GM12878 (cell line): ENCODE data around the gene ITGA11. TPM values are rescaled to one million over a fixed set of nuclear protein-coding genes. Genes with fewer than 3 reads are reported as not detected.

Source experiments
- ATAC-seq: fragments of 200-7000 bp; cut with Tn5 transposase; 3 replicates; pipeline ENCODE4 v1.9.1; 2020; ENCODE audit warnings: mild to moderate bottlenecking, moderate library complexity
- BruUV-seq: library from RNA; stranded (reverse); fragments of 400-500 nt; replicated peaks from 2 replicates; lab custom pipeline; 2021; lab: Mats Ljungman, UMichigan
- CTCF ChIA-PET: fragments of 300-600 bp; sonication (Branson Sonifier 250); formaldehyde crosslinking; extraction: SDS; loops from one replicate; lab custom pipeline; 2021; ENCODE audit warnings: inconsistent platforms; lab: Yijun Ruan, JAX
- POLR2A ChIA-PET: fragments of 350-600 bp; formaldehyde crosslinking; extraction: SDS; loops from one replicate; lab custom pipeline; 2021; ENCODE audit warnings: inconsistent platforms; lab: Charles Lee
- RAD21 ChIA-PET: fragments of 300-600 bp; sonication (Branson Sonifier 250); formaldehyde crosslinking; loops from one replicate; lab custom pipeline; 2023; ENCODE audit warnings: antibody characterized with exemption; ENCODE audit not compliant: unreplicated experiment; lab: Charles Lee
- SMC1A ChIA-PET: fragments of 300-600 bp; sonication (Branson Sonifier 250); formaldehyde crosslinking; loops from one replicate; lab custom pipeline; 2023; ENCODE audit not compliant: unreplicated experiment, uncharacterized antibody; lab: Charles Lee
- DNase-seq: peaks from one replicate; pipeline ENCODE4 v3.0.0-alpha.2; 2011; ENCODE audit warnings: low read depth, low spot score
- FAIRE-seq: peaks from 3 replicates; lab custom pipeline; 2011; peaks lifted over from hg19 to GRCh38; lab: Jason Lieb, UNC
- H2AFZ ChIP-seq: 2 replicates; pipeline ENCODE4 v1.6.0; 2011; ENCODE audit warnings: low read depth, low read length, control low read depth; ENCODE audit not compliant: control insufficient read depth
- H3K27ac ChIP-seq: 2 replicates; pipeline ENCODE4 v1.5.1; 2011; ENCODE audit warnings: control low read depth; ENCODE audit not compliant: control insufficient read depth, insufficient read depth
- H3K27me3 ChIP-seq, 2 experiments: replicated peaks in 1 of 2; 2 replicates each; pipeline versions ENCODE4 v1.6.0 to v1.6.1; 2011; ENCODE audit warnings: low read length in 1 of 2; ENCODE audit not compliant: control insufficient read depth in 2 of 2, insufficient read depth in 2 of 2
- H3K36me3 ChIP-seq, 2 experiments: 2 replicates each; pipeline ENCODE4 v1.5.1; 2011; ENCODE audit warnings: low read length in 1 of 2; ENCODE audit not compliant: control insufficient read depth in 2 of 2, insufficient read depth in 2 of 2
- H3K4me1 ChIP-seq: 2 replicates; pipeline ENCODE4 v1.6.1; 2011; ENCODE audit warnings: mild to moderate bottlenecking, low read length, moderate library complexity, mixed read lengths; ENCODE audit not compliant: control insufficient read depth, insufficient read depth
- H3K4me2 ChIP-seq: 2 replicates; pipeline ENCODE4 v1.6.0; 2011; ENCODE audit warnings: control low read depth; ENCODE audit not compliant: control insufficient read depth, insufficient read depth
- H3K4me3 ChIP-seq: fragments of 200-600 bp; sonication (generic); 2 replicates; pipeline ENCODE4 v1.5.1; 2016
- H3K79me2 ChIP-seq: 2 replicates; pipeline ENCODE4 v1.6.0; 2011; ENCODE audit warnings: low read length; ENCODE audit not compliant: control insufficient read depth, insufficient read depth
- H3K9ac ChIP-seq: 2 replicates; pipeline ENCODE4 v1.8.0; 2011; ENCODE audit warnings: low read length, control low read depth, mixed read lengths; ENCODE audit not compliant: control insufficient read depth, insufficient read depth
- H3K9me3 ChIP-seq: replicated peaks from 3 replicates; pipeline ENCODE4 v1.5.1; 2011; ENCODE audit warnings: mild to moderate bottlenecking, low read length; ENCODE audit not compliant: control insufficient read depth, insufficient read depth
- H4K20me1 ChIP-seq: 2 replicates; pipeline ENCODE4 v1.6.0; 2011; ENCODE audit not compliant: control insufficient read depth, insufficient read depth
- BCLAF1 ChIP-seq: fragments of 450-650 bp; IDR thresholded peaks from 2 replicates; pipeline ENCODE4 v1.6.1; 2017; ENCODE audit warnings: antibody characterized with exemption, mild to moderate bottlenecking, moderate library complexity
- CEBPB ChIP-seq, 2 experiments: fragments of 150-350 bp in 1 of 2; IDR thresholded peaks; 2 replicates each; pipeline ENCODE4 v1.6.1; 2012 to 2014; ENCODE audit warnings: low read depth in 2 of 2, low read length in 2 of 2, borderline replicate concordance in 1 of 2, inconsistent platforms in 1 of 2
- HDAC2 ChIP-seq: fragments of 200-600 bp; sonication (generic); IDR thresholded peaks from 2 replicates; pipeline ENCODE4 v1.6.1; 2017
- HDGF ChIP-seq: fragments of 450-650 bp; IDR thresholded peaks from 2 replicates; pipeline ENCODE4 v1.6.1; 2016; ENCODE audit warnings: antibody characterized with exemption
- JUND ChIP-seq: IDR thresholded peaks from 2 replicates; pipeline ENCODE4 v1.6.1; 2012; ENCODE audit warnings: low read depth, mild to moderate bottlenecking, low read length, improper control_type of control experiment, moderate library complexity
- KAT2A ChIP-seq: conservative IDR thresholded peaks from 2 replicates; pipeline ENCODE4 v1.6.1; 2011; ENCODE audit warnings: low read depth, low read length; ENCODE audit not compliant: control insufficient read depth
- MTA3 ChIP-seq: IDR thresholded peaks from 2 replicates; pipeline ENCODE4 v1.6.1; 2012; ENCODE audit warnings: low read length, inconsistent platforms, borderline replicate concordance
- NFYA ChIP-seq: IDR thresholded peaks from 2 replicates; pipeline ENCODE4 v1.6.1; 2011; ENCODE audit warnings: low read depth, mild to moderate bottlenecking, low read length, improper control_type of control experiment, borderline replicate concordance
- POLR2AphosphoS5 ChIP-seq: IDR thresholded peaks from 2 replicates; pipeline ENCODE4 v1.6.1; 2011; ENCODE audit warnings: mild to moderate bottlenecking, low read length, inconsistent platforms
- RAD51 ChIP-seq: fragments of 450-650 bp; IDR thresholded peaks from 2 replicates; pipeline ENCODE4 v1.6.1; 2016; ENCODE audit warnings: moderate library complexity, mild to moderate bottlenecking, inconsistent platforms
- SPI1 ChIP-seq: IDR thresholded peaks from 2 replicates; pipeline ENCODE4 v1.6.1; 2011; ENCODE audit warnings: low read depth, mild to moderate bottlenecking, low read length, moderate library complexity, borderline replicate concordance; ENCODE audit not compliant: insufficient read depth
- STAT1 ChIP-seq: fragments of 450-650 bp; conservative IDR thresholded peaks from 2 replicates; pipeline ENCODE4 v1.6.1; 2014; ENCODE audit warnings: antibody characterized with exemption, mild to moderate bottlenecking
- WRNIP1 ChIP-seq: IDR thresholded peaks from 2 replicates; pipeline ENCODE4 v1.6.1; 2011; ENCODE audit warnings: low read depth, low read length, improper control_type of control experiment, borderline replicate concordance
- ZNF24 ChIP-seq: fragments of 450-650 bp; IDR thresholded peaks from 2 replicates; pipeline ENCODE4 v1.6.1; 2017; ENCODE audit warnings: antibody characterized with exemption, mild to moderate bottlenecking
- WGBS: methylation state at CpG from one replicate; pipeline ENCODE4 v1.1.6; 2016; ENCODE audit warnings: low lambda C conversion rate; ENCODE audit not compliant: insufficient replicate concordance, insufficient coverage; ENCODE audit errors: missing lambda C conversion rate; 5-methylcytosine and 5-hydroxymethylcytosine counted together
- in situ Hi-C: fragments of 300-500 bp; cut with MboI; formaldehyde crosslinking; loops from 9 replicates; pipeline ENCODE4 v1.14.3; 2018; ENCODE audit warnings: mixed read lengths
- intact Hi-C: fragments of 100-400 bp; cut with micrococcal nuclease; formaldehyde crosslinking; loops from one replicate; pipeline ENCODE4 v1.14.2; 2022; ENCODE audit not compliant: unreplicated experiment
- polyA plus RNA-seq, 11 experiments: library from polyadenylated mRNA; depleted of rRNA in 4 of 11; unstranded in 6 of 11; stranded (reverse) in 5 of 11; fragments of >200 nt; fragmentation: Nextera tagmentation in 4 of 11; fragmentation: Illumina TruSeq in 1 of 11; extraction: Ambion mirVana in 4 of 11; extraction: Trizol in 1 of 11; gene quantifications; 1 replicate in 1 of 11; 2 replicates in 10 of 11; pipeline versions ENCODE4 v1.2.1 to v1.2.3, GENCODE V29; 2011 to 2016; ENCODE audit warnings: inconsistent platforms in 2 of 11, missing spikeins in 2 of 11, low read depth in 1 of 11
- total RNA-seq, 4 experiments: library from RNA; depleted of rRNA in 3 of 4; stranded (reverse); fragments of >200 nt in 3 of 4; fragmentation: Illumina TruSeq in 1 of 4; extraction: Trizol in 1 of 4; gene quantifications; 2 replicates each; pipeline versions ENCODE4 v1.2.1 to v1.2.3, GENCODE V29; 2013 to 2021
- TF ChIP-seq, protein P1 (sequence below): IDR thresholded peaks from 2 replicates; pipeline ENCODE4 v1.6.1; 2011; ENCODE audit warnings: mild to moderate bottlenecking, low read depth, low read length, moderate library complexity; ENCODE audit not compliant: insufficient replicate concordance

Gene ITGA11
- total and polyA plus RNA-seq, 10 of the 15 experiments (the other 5 are each of a cell fraction or from before 2014, with no cell fraction given), result under 0.01 to 0.36 (median 0.13) TPM; not detected in 1

GRCh38 chr15:68480296-68480695 is 48.3 kb upstream of the ITGA11 start:
- intact Hi-C loops (no loop called here), in situ Hi-C loops (no loop called here)
- Histone ChIP-seq H3K4me3 (no peak overlapping the region), H3K36me3 (no peaks in the 10 kb centered on the region), H3K9ac (no peak overlapping the region), H3K9me3 (no peaks in the 10 kb centered on the region), H3K79me2 (no peaks in the 10 kb centered on the region), H4K20me1 (no peaks in the 10 kb centered on the region), H3K27ac (no peak overlapping the region), H3K4me1 (no peaks in the 10 kb centered on the region), H3K27me3 (no peaks in the 10 kb centered on the region; a peak in 1 of 4 replicates), H2AFZ (no peak overlapping the region), H3K4me2 (no peak overlapping the region)
- ChIA-PET POLR2A (no interaction called here), RAD21 (no interaction called here), SMC1A (no interaction called here), CTCF (no interaction called here)
- WGBS, result 42% methylated on average over 5 of the region's 5 CpGs
- DNase-seq, result no peak
- no peak for ATAC-seq
- BruUV-seq, result no TSS peak
- no peak for FAIRE-seq
- TF ChIP-seq STAT1, result no peak
- TF ChIP-seq HDAC2, result no peak
- no peak for TF ChIP-seq CEBPB (IDR thresholded peaks at IDR 0.05; ENCODE audit: borderline replicate concordance in 1 of 2, low read depth in 2 of 2, low read length in 2 of 2)
- TF ChIP-seq KAT2A, result no peak
- TF ChIP-seq NFYA, result no peak
- TF ChIP-seq, protein P1, sequence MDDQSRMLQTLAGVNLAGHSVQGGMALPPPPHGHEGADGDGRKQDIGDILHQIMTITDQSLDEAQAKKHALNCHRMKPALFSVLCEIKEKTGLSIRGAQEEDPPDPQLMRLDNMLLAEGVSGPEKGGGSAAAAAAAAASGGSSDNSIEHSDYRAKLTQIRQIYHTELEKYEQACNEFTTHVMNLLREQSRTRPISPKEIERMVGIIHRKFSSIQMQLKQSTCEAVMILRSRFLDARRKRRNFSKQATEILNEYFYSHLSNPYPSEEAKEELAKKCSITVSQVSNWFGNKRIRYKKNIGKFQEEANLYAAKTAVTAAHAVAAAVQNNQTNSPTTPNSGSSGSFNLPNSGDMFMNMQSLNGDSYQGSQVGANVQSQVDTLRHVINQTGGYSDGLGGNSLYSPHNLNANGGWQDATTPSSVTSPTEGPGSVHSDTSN, result no peak
- TF ChIP-seq RAD51, result no peak
- no peak for TF ChIP-seq WRNIP1
- no peak for TF ChIP-seq HDGF
- TF ChIP-seq JUND, result no peak
- TF ChIP-seq POLR2AphosphoS5, result no peak
- no peak for TF ChIP-seq BCLAF1
- TF ChIP-seq ZNF24, result no peak
- TF ChIP-seq MTA3, result no peak
- no peak for TF ChIP-seq SPI1
- TF ChIP-seq, all 136 proteins: peak for 0
